Breast epithelium (tissue), 3 donors: ENCODE data around the gene PTPRH.

ENCODE experiments used
- CTCF ChIP-seq, 3 donors: fragments of 450-650 bp; IDR thresholded peaks; one replicate each; pipeline ENCODE4 v1.5.1; 2016 to 2017; ENCODE audit warnings: antibody characterized with exemption in 3 of 3, mild to moderate bottlenecking in 3 of 3, moderate library complexity in 3 of 3
- POLR2A ChIP-seq: fragments of 450-650 bp; IDR thresholded peaks from one replicate; pipeline ENCODE4 v1.6.1; 2016; ENCODE audit warnings: antibody characterized with exemption, mild to moderate bottlenecking, moderate library complexity
- POLR2AphosphoS5 ChIP-seq, 3 donors: sonication (generic); formaldehyde crosslinking; IDR thresholded peaks; one replicate each; pipeline ENCODE4 v1.6.1; 2017; ENCODE audit warnings: antibody characterized with exemption in 3 of 3

- no peak for TF ChIP-seq CTCF (IDR thresholded peaks at IDR 0.05)
- TF ChIP-seq POLR2AphosphoS5 (IDR thresholded peaks at IDR 0.05), result no peak
- no peak for TF ChIP-seq POLR2A
These were observed 23.2 kb downstream of the PTPRH start for GRCh38 chr19:55186080-55186479.
